Stimulated activated CD4-positive, alpha-beta T cell treated with anti-CD3 and anti-CD28 coated beads, Interleukin-2, amount 100 ng/mL, for 24 hours (primary cell): Measurements from ENCODE around the gene ORM2.
"Not testable (repeated sequence)": the region's sequence is repeated elsewhere in the genome, so short reads cannot be mapped to it uniquely, and the experiment has no call there.

Experiments used
- DNase-seq, 2 donors: peaks; one replicate each; pipeline ENCODE4 v3.0.0-alpha.2; 2020

The ORM2 gene

DNA sequence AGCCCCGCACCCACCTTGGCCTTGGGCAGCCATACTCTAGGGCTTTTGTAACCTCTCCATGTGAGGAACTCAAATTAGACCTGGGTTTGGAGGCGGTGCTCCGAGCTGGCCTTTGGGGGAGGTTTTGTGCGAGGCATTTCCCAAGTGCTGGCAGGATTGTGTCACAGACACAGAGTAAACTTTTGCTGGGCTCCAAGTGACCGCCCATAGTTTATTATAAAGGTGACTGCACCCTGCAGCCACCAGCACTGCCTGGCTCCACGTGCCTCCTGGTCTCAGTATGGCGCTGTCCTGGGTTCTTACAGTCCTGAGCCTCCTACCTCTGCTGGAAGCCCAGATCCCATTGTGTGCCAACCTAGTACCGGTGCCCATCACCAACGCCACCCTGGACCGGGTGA lies at the start of gene ORM2:
Gene ORM2, plus strand, starts transcription at position 245 of the 398 bp plus-strand sequence. Its CDS starts 36 bp downstream, at position 281.
- DNase-seq, result not testable (repeated sequence)

DNA sequence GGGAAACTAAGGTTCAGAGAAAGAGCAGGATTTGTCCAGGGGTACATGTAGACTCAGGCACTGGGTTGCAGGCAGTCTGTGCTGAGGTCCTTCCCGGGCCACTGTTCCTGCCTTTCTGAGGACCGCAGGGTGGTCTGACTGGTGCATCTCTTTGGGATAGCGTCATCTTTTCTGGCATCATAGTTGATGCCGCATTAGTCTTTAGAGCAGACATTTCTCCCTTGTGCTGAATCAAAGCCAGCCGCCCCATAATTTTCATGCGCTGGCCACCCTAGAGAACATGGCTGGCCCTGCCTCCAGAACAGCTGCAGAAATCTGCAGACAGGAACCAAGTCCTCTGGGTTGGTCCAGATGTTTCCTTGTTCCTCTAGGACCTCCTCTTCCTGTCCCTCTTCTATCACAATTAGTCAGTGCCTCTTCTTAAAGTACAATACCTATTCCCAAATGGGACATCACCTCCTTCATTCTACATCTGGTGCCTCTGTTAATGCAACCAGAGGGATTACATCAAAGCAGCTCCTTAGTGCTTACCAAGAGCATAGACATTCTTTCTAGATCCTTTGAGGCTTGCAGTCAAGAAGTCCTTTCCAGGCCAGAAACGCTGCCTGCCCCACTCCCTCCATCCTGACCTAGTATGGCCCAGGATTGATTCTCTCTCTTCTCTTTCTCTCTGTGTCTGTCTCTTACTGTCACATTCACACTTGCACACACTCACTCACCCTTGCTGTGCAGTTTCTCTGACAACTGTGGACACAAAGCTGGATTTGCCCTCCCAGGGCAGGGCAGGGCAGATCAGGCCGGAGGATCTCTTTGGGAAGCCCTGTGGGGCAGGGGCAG lies 48.8 kb upstream of the ORM2 start:
- no peak for DNase-seq

DNA sequence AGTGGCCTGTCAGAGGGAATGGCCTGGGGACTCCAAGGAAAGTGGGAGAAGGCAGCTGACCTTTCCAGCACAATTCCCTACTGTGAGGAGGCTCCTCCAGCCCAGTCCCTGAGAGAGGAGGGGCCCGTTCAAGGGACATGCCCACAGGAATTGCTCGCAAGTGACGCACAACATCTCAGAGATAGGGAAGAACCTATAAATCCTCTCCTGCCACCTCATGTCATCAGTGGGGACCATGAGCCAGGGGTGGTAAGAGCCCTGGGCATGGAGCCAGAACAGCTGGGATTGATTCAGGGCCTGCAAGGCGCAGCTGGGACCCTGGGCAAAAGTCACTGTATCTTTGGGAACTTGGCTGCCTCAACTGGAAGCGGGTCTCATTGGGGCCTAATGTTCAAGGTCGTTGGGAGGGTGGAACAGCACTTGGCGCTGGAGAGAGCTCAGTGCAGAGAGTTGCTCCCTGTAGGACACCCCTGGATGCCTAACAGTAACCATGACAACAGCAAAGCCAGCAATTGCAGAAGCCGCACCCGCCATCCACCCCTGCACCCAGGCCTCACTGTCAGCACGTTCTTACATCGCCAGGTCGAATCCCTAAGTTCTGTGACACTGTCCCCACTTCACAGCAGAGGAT lies 48.1 kb upstream of the ORM2 start:
- no peak for DNase-seq

DNA sequence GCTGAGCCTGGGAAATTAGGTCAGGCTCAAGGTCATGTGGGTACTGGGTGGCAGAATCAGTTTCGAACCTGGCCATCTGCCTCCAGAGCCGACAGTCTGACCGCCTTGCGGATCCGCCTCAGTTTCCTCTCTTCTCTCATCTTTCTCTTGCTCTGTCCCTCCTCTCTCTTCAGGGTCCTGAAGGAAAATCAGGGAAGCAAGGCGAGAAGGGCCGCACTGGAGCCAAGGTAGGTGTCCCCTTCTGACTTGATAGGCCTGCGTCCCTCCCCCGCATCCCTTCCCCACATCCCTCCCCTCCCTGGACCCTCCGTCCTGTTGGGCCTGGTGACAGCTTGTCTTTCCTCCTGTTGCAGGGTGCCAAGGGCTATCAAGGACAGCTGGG lies 47.6 kb upstream of the ORM2 start:
- no peak for DNase-seq

DNA sequence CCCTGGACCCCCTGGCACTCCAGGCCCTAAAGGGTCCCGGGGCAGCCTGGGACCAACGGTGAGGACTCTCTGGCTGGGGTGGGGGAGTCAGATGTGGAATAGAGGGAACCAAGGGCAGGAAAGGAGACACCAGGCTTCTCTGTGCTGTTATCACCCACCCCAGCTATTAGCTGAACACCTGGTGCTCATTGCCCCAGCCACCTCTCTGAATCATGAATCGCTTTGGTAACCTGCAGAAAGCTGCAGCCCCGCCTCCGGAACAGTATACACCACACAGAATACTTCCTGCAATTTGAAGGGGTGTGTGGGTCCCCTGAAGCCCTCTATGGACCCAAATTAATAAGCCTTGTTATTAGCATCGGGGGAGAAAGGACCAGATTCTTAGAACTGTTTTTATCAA lies 47.2 kb upstream of the ORM2 start:
- no peak for DNase-seq

DNA sequence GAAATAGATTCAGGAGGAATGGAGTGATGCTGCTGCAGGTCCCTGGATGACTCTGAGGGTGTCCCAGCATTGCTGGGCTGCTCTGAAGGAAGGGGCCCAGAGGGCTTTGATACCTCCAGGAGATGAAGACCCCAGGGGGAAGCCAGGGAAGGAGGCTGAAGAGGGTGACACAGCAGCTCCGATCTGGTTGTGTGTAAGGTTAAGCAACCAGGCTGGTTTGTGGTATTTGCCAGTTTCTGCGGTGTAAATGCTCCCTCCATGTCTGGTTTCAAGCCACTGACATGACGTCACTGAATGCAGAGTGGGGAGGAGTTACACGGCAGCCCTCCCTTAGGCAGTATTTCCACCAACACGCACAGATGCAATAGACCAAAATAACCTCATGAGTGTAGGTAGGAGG lies 46.7 kb upstream of the ORM2 start:
- DNase-seq, result peak in 1 of 2 donors; percentile 12

DNA sequence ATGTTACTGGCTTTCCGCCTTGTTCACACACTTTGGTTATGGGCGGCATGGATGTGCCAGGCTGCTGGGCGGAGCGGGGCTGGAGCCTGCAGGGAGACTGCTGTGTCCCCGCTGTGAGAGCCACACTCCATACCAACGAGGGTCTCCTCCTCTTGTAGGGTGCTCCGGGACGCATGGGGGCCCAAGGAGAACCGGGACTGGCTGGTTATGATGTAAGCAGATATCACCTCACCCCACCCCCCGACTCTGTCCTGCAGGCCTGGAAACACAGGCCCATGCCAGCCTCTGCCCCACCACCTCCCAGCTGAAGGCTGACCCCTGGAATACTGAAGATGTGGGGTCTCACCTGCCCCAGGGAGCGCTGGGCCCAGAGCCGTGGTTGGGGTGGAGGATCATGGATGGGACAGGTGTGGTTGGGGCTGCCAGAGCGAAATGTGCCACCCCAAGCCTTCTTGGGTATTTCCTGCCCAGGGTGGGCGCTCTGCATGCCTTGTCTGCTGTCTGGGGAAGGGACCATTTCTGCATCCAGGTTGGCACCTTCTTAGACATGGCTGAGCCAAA lies 46.0 kb upstream of the ORM2 start:
- DNase-seq, result no peak

DNA sequence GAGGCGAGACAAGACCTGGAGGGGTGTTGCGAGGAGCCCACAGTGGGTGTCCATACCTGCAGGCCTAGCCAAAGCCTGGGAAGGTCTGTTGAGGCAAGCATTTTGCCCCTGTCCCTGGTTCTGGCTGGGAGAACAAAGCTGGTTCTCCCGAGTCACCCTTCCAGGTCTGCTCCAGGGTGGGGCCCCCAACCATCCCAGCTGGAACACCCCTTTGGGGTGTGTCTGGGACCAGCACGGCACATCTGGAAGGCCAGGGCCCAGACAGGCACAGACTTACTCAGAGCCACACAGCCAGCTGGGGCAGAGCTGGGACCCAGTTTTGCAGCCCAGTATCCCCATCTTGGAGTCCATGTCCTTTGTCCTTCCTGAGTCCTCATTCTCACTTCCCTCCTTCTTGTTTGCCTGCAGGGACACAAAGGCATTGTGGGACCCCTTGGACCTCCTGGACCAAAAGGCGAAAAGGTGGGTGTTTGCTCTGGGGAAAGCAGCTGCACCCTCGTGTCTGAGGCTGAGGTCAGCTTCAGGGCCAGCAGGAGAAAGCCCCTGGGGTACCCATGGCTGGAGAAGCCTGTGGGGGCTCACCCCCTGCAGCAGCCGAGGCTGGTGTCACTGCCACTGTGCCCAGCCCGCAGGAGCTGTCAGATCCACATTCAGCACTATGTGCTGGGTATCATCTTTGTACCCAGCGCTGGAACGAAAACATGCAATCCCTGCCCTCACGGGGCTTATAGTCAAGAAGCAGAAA lies 45.2 kb upstream of the ORM2 start:
- no peak for DNase-seq

DNA sequence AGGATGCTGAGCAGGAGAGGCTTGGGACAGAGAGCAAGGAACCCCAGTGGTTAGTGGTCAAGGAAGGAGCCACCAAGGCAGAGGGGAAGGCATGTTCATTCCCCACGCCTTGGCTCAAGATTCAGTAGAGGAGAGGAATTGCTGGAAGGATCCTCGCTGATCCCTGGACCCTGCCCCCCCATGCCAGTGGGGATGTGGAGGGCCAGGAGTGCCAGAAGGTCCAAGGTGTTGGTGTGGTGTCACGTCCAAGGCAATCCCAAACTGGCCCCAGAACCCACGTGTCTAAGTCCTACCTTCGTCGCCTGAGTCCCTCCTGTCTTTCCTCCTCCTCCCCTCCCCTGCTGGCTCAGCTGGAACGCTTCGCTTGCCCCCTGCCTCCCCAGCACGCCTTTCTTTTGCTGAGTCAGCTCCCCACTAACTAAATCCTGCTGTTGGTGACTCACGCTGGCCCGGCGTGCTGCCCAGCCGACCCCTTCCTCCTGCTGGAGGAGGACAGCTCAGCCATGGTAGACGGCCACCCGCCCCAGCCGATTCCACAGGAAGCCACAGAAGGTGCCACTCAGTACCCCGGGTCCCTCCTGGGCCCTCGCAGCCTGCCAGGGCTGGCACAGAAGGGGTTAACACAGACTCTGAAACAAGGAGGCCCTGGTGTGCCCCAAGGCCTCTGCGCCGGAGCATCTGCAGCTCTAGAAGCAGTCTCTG lies 44.4 kb upstream of the ORM2 start:
- DNase-seq, result no peak

DNA sequence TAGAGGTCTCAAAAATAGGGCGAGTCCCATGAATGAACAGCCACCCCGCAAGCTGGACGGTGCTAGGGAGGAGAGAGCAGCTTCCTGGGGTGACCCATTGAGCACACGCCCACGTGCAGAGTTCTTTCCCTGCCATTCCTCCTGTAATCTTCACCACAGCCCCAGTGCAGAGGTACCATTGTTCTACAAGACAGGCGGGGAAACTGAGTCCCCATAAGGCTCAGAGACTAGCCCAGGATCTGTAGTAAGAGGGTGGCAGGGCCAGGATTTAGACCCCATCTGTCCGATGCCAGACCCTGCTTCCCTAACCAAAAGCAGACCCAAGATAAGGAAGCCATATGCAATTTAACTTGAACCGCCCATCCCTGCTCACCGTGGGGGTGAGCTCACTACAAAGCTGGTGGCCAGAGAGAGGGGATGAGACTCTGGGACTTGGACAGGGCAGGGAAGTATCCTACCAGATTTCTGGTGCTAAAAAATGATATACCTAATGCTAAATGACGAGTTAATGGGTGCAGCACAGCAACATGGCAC lies 43.5 kb upstream of the ORM2 start:
- no peak for DNase-seq

DNA sequence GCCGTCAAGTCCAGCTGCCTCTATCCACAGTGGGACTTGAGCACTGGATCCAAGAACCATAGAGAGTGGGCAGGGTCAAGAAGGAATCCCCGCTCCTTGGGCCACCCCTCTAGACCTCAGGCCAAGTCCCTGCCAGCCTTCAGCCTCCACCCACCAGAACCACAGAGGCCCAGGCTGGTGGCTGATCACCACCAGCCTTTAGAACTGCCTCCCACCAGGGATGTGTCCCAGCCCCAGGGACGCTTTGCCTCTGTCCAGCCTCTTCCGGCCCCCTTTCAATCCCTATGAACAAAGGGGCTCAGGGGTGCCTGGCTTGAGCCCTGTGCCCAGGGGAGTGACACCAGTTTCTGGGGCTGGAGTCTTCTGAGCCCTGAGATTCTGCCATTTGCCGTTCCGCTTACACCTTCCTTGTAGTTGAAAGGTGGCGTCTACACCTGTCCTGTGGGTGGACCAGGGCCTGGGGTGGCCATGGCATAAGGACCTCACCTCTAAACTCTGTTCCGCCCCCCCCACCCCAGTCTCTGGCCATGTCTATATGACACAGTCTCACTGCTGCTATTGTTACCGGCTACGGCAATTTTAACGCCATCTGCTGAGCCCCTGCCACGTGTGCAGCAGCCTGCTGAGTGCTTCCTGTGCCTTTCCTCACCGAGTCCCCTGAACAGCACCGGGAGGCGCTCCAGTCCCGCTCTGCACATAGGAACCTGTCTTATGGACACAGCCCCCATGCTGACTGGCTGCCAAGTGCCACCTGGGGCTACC lies 42.5 kb upstream of the ORM2 start:
- DNase-seq, result no peak

DNA sequence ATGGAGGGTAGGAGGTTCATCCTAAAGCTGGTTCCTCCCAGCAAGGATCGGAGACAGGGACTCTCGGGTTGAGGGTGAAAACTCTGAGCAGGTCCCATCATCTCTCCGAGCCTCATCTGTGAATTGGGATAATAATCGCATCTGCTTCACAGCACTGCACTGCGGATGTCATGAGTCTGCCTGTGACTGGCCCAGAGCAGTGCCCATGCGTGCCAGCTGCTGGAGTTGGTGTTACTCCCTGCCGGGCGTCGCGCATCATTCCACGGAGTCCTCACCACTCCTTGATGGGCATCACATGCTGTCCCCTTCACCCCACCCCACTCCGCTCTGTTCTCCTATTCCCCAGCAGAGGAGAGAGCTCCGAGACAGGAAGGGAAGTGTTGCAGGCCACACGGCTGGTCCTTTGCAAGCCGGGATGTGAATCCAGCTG lies 41.9 kb upstream of the ORM2 start:
- DNase-seq, result no peak

DNA sequence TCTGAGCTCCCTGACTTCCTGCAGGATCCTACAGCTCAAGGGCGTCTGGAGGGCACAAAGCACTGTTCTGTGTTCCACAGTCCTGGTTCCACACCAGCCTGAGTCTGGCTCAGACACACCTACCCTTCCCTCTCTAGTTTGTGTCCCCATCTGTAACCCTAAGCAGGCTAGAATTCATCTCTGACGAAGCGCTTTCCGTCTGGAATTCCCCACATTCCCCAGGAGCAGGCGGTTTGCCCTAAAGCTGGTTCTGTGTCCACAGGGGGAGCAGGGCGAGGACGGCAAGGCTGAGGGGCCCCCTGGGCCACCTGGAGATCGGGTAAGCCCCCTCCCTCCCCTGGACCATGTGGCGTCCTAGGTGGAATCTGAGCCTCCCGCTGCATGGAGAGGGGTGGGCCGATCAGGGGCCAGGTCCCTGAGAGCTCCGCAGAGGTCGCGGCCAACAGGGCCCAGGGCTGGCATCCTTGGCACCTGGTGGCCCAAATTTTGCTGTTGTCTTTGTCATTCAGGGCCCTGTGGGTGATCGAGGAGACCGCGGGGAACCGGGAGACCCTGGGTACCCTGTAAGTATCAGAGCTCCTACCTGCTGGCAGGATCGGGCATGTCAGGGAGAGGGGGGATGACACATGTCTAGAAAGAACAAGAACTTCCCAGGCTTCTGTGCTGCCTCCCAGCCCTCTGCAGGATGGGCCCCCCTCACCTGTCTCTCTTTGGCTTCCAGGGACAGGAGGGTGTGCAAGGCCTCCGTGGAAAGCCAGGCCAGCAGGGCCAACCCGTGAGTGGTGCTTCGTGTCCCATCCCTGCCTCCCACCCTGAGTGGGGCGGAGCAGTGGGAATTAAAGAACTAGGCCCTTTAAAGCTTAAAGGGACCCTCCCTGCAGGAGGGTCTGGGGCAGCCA lies 41.2 kb upstream of the ORM2 start:
- DNase-seq, result no peak

DNA sequence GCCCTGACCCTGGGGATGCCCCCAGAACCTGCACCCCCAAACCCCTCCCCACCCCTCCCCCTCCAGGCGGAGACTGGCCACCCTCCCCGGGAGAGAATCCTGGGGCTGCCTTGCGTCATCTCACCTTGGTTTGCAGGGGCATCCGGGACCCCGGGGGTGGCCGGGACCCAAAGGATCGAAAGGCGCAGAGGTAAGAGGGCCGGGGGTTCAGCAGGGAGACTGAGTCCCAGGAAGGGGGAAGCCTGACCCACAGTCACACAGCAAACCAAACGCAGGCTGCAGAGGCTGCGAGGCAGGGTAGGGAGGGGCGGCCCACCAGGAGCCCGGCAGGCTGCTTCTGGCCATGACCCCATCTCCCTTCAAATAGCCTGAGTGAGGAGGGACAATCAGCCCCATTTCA lies 40.6 kb upstream of the ORM2 start:
- DNase-seq, result no peak

DNA sequence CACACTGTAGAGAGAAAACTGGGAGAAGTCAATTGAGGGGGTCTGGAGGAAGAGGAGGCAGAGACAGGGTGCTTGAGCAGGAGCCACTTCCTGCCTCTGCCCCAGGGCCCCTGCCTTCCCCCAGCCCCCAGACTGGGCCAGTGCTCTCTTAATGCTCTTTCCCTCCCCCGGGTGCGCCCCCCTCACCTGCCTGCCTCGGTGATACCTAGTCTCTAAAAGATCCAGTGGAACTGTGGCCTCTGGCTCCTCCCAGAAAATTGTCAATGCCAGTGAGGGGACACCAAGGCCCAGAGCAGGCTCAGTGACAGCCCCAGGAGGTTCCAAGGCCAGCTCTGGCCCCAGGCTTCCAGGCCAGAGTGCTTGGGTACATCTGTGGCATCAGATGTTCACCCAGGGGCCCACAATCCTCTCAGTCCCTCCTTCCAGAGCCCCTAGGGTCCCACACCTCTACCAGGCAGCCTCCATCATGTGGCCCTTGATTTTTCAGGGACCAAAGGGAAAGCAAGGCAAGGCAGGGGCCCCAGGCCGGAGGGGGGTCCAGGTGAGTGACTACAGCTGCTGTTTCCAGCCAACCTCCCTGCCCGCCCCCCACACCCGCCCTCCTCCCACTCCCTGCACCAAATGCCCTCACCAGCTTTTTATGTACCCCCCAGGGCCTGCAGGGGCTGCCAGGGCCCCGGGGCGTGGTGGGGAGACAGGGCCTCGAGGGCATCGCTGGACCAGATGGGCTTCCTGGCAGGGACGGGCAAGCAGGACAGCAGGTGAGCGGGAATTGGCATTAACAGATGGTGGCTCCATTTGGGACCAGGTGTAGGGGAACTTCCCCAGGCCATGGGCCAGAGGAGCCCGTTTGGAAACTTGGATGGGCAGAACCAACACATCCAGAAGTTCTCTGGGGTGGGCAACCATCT lies 39.8 kb upstream of the ORM2 start:
- DNase-seq, result no peak

DNA sequence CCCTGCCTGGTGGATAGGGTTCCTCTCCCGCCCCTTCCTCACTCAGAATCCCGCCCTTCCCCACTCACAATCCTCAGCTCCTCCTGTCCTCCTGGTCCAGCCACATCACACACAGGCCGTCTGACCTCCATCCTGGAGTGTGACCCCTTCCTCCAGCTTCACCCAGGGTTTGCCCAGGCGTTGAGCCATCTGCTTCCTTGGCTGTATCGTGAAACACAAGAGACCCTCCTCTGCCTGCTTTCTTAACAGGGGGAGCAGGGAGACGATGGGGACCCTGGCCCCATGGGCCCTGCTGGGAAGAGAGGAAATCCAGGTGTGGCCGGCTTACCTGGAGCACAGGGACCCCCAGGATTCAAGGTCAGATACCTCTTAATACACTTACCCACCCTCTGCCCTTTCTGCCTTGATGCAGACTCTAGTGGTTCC lies 39.1 kb upstream of the ORM2 start:
- no peak for DNase-seq

DNA sequence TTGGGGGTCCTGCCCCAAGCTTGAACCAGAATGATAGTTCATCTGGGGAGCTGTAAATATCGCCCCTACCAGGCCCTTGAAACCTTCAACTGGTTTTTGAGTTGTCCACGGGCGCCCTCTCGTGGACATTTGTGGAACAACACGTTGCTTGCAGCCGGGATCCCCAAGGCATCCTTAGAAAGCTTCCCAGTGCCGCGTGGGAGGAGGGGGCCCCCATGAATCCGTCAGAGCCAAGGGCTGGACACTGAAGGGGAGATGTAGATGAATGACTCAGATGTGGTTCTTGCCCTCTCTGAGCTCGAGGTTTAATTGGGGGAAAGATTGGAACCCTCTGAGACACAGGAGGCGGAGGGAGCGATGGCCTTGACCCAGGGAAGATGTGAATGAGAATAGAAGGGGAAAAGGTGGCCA lies 38.6 kb upstream of the ORM2 start:
- DNase-seq, result peak; percentile 80 to 81

DNA sequence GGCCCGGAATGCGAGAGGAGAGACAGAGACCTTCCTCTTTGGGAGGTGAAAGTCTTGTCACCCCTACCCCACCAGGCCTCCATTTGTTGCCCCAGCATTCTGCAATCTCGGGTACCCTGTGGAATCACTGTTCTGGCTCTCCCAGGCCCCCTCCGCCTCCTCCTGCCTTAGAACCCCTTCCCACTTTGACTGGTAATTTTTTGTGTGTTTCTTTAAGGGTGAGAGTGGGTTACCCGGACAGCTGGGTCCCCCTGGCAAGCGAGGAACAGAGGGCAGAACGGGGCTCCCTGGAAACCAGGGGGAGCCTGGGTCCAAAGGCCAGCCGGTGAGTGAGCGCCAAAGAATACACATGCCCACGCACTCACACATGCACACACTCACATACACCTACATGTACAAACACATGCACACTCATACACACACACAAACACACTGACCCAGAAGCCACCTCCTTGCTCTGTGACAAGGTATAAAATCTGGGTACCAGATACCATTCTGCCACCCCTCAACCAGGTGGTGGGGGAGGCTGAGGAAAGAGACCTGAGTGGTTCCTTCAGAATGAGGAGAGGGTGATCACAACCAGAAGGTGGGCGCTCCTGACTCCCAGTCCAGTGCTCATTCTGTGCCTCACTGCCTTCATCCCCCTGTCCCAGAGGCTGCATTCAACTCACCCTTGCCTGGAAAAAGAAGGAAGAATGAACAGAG lies 37.6 kb upstream of the ORM2 start:
- DNase-seq, result no peak

DNA sequence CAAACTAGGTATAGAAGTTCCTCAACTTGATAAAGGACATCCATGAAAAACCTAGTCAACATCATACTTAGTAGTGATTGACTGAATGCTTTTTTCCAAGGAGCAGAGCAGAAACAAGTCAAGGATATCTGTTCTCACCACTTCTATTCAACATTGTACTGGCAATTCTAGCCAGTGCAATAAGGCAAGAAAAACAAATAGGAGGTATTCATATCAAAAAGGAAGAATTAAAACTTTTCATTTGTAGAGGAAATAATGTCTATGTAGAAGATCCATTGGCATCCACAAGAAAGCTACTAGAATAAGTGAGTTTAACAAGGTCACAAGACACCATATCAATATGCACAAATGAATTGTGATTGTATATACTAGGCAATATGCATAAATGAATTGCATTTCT lies 35.0 kb upstream of the ORM2 start:
- no peak for DNase-seq
